HG03378 (cell line): ENCODE results near the gene REXO5.

Experiments
- ATAC-seq: cut with Tn5 transposase; IDR thresholded peaks from one replicate; pipeline ENCODE4 v1.9.1; 2021; ENCODE audit warnings: mild to moderate bottlenecking, moderate library complexity; ENCODE audit not compliant: unreplicated experiment

REXO5 gene

DNA sequence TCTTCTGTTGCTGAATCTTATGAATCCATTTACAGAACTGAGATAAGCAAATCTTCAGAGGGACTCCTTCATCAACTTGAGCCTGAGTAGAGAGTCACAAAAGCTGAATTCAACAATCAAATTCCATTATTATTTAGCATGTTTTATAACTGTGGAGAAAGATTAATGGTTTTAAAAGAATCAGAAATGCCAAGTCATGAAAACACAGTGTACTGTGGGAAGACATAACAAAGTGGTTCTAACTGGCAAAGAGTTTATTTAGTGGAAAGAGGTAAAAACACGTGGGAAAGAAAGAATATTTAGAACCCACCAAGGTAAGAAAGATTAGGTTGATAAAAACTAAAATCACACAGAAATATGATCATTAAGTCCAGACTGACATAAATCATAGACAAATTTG lies 5.0 kb upstream of the REXO5 start:
- ATAC-seq = no peak

DNA sequence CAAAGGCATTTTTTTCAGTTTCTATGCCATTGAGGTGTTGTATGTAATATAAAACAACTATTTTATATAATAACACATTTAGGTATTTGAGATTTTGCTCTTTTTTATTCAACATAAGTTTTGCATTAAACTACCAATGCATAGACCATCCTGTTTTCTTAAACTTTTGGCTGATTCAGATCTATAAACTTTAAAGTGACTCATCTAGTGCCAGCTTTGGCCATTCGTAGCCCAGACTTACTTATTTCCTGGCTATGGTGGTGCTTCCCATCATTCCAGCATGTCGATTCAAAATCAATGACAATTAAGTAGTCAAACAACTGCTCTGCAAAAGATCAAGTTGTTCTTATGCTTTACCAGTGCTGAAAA lies 3.2 kb upstream of the REXO5 start:
- no peak for ATAC-seq

DNA sequence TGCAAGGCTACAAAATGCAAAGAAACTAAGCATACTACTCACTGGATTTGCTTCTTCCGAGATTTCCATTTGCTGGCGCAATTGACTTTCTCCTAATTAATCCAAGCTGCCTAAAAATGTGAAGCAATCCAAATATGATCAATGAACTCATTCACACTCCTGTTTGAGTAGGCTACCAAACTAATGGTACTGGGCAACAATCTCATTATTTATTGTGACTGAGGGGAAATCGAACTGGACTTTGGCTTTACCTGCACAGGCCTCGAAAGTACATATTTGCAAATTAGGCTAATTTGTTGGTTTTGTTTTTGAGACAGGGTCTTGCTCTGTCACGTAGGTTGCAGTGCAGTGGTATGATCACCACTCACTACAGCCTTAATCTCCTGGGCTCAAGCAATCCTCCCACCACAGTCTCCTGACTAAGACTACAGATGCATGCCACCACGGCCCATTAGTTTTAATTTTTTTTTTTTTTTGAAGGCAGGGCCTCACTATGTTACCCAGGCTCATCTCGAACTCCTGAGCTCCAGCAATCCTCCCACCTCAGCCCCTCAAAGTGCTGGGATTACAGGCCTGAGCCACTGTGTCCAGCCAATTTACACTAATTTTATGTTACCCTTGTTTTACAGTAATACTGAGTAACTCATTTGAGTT lies 2.6 kb upstream of the REXO5 start:
- ATAC-seq = no peak

DNA sequence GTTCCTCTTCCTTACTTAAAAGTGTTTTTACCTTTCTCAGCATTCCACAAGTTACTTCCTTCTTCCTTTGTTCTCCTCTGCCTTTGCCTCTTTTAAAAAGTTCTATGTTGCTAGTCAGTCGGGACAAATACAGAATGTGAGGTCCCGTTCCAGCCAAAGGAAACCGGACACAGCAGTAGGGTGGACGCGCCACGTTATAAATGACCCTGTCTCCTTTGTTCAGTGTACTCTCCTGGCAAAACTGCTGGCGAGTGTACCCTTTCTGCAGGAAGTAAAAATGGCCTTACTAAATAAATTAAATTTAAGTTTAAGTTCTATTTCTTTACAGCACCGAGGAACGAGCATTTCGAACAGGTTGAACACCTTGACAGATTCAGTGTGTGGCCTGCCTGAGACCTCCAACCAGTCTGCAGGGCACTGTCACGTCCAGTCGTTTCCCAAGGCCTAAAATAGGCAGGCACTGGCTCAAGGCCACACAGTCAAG lies 601 bp upstream of the REXO5 start:
- peak; percentile 24 for ATAC-seq

DNA sequence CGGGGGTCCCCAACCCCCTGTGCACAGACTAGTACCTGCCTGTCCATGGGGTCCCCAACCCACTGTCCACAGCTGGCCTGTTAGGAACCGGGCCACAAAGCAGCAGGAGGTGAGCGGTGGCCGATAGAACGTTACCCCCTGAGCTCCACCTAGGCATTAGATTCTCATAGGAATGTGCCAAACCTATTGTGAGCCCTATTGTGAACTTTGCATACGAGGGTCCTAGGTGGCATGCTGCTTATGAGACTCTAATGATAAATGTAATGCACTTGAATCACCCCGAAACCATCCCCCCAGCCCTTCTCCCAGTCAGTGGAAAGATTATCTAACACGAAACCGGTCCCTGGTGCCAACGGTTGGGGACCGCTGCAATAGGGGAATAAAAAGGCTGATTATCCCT lies 1.5 kb downstream of the REXO5 start:
- no peak for ATAC-seq

GRCh38 chr16:20811889-20812439 lies 5.6 kb downstream of the REXO5 start:
- ATAC-seq = no peak

- no peak for ATAC-seq
Measured at GRCh38 chr16:20812510-20812909, 6.2 kb downstream of the REXO5 start.

GRCh38 chr16:20814784-20815183 lies 8.5 kb downstream of the REXO5 start:
- no peak for ATAC-seq

GRCh38 chr16:20818929-20819585 lies 12.7 kb downstream of the REXO5 start:
- no peak for ATAC-seq

GRCh38 chr16:20821682-20822081 lies 15.4 kb downstream of the REXO5 start:
- ATAC-seq = no peak

- ATAC-seq = no peak
Measured at GRCh38 chr16:20822521-20823325, 16.4 kb downstream of the REXO5 start.

DNA sequence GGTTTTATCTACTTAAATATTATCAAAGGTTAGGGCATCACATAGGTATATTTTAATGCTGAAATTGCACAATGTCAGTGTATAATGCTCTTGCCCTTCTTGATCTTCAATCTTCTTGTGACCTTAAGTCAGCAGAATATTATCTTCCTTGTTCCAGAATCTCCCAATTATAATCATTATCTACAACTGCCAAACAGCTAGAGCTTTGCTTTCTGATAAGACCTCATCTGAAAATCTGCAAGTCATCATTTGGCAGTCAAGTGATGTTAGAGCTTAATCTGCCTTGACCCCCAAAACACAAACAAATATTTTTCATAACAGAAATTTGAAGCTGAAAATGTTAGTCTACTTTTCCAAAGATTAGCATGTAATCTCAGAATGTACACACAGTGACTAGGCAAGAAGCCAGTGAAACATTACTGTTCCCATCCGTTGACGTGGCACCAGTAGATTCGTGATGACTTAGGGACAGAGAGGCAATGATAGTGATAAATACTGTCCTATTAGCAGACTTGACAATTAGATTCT lies 19.8 kb downstream of the REXO5 start:
- no peak for ATAC-seq

DNA sequence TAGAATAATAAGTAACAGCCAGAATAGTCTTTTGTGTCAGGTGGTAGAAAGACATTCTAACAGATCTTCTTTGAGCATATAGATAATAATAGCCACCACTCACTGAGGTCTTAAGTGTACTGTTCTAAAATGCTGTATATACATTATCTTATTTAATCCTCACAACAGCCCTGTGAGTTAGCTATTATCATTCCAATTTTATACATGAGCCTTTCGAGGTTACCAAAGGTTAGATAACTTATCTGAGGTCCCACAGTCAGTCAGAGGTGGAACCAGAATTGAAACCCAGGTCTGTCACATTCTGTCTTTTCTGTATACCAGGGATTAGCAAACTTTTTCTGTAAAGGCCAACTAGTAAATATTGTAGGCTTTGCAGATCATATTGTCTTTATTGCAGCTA lies 23.2 kb downstream of the REXO5 start:
- no peak for ATAC-seq

DNA sequence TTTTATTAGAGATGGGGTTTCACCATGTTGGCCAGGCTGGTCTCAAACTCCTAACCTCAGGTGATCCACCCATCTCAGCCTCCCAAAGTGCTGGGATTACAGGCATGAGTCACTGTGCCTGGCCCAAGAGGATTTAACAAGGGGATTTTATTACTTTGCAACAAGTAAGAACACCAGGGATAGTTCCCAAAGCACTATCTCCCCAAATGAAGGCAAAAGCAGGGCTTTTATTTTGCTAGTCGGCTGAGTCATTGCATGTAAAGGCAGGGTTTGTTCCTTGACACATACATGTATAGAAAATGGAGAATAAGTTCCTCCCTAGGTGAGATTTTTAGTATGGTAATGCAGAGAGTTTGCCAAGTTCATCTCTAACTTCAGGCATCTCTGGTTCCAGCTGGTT lies 24.0 kb downstream of the REXO5 start:
- no peak for ATAC-seq

- ATAC-seq = no peak
Measured at GRCh38 chr16:20833086-20833485, 26.8 kb downstream of the REXO5 start.

GRCh38 chr16:20838240-20838639 lies 31.9 kb downstream of the REXO5 start:
- no peak for ATAC-seq

- ATAC-seq = no peak
Measured at GRCh38 chr16:20839504-20839903, 33.2 kb downstream of the REXO5 start.

GRCh38 chr16:20844054-20844453 lies 37.7 kb downstream of the REXO5 start:
- no peak for ATAC-seq

DNA sequence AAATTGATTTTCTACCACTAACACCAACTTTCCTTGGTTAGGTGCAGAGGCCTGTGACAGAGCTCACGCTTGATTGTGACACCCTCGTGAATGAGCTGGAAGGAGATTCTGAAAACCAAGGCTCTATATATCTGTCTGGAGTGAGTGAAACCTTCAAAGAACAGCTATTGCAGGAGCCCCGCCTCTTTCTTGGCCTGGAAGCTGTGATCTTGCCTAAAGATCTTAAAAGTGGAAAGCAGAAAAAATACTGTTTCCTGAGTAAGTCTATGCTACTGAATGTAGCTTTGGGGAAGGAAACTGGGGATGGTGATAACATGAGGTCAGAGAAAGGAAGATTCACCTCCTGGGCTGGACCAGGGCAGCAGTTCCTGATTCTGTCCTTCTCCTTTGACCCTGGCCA lies 38.3 kb downstream of the REXO5 start:
- no peak for ATAC-seq

DNA sequence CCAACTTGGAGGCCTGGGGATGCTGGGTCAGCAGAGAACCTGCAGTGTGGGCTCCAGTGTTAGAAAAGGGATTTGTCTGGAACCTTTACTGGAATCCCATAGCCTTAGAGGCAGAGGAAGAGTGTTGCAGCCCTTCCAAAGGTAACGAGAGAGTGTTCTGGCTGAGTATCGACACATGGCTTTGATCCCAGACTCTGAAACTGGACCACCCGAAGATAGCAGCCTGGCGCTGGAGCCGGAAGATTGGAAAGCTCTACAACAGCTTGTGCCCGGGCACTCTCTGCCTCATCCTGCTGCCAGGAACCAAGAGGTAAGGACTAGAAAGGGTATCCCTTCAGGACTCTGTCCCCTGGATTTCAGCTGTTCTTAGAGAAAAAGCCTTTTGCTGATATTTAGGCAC lies 39.7 kb downstream of the REXO5 start:
- ATAC-seq = no peak

DNA sequence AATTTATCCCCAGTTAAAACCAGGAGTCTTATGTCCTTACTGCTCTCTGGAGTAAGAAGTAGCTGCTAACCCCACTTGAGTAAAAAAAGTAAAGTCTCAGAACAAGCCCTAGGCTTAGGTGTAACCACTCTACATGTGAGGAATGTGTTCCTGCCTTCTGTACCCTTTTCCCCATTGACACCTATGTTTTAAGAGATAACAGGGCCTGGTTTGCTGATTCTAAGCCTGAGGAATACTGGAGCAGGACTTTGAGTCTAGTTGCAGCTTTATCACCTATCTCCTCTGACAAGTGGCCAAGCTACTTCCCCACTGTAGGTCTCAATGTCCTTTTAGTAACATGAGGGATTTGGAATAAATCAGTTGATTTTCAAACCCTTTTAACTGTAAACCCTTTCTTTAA lies 40.2 kb downstream of the REXO5 start:
- no peak for ATAC-seq
